ENCODE measurements around the gene GABRR3. TPM values are rescaled to one million over a fixed set of nuclear protein-coding genes. Genes with fewer than 3 reads are reported as not detected.

Gene GABRR3
- total RNA-seq = not detected

DNA sequence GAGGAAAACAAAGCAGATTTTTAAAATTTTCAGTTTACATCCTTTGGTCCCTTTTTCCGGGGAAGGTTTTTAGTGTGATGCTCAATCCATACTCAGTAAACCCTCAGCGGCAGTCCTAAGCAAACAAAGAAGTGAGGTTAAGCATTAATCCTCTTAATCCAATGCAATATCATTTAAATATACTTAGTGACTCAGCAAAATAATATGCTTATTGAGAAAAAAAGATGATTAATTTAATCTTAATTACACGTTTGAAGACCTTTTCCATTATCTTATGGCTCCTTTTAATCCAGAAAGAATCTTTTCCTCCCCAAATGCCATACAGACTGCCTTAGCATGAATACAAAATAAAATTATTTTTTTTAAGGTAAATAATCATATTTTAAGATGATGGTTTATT lies at the start of gene GABRR3:
Gene GABRR3 (minus strand): TSS at position 108 of the 400 bp plus-strand sequence. CDS start 328 bp downstream, outside the sequence.
- peaks cover 9% of the 10 kb centered on the region for H3K4me1 Mint-ChIP-seq (ENCODE audit: low read depth)
- peaks cover 21% of the 10 kb centered on the region for H3K27me3 Mint-ChIP-seq (ENCODE audit: low read depth)
- DNase-seq (no peak), ATAC-seq (no peak)
- ChIA-PET CTCF (no interaction called here), POLR2A (no interaction called here)
- no peaks in the 10 kb centered on the region for H3K36me3 Mint-ChIP-seq (ENCODE audit: low read depth)
- no peaks in the 10 kb centered on the region for H3K9me3 Mint-ChIP-seq (ENCODE audit: insufficient read depth)
- no peak within 1 kb of the TSS for H3K4me3 Mint-ChIP-seq
- no peak within 1 kb of the TSS for H3K27ac Mint-ChIP-seq

DNA sequence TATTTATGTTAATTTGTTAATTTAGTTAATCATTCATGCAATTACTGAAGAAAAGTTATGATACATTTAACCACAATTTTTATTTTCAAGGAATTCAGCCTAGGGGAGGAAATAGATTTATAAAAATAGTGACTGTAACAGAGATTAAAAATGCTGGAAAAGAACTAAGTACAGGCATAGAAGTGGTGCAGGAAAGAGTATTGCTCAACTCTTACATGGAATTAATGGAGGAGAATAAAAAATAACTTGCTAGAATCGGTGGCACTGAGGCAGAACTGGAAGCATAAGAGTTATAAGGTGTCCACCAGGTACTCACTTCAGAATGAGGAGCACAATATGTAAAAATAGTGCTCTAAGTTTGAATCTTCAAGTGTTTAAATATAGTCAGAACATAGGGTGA lies 38.4 kb upstream of the GABRR3 start:
- ATAC-seq = no peak

GRCh38 chr3:98070840-98071239 lies 35.7 kb upstream of the GABRR3 start:
- no peaks in the 10 kb centered on the region for H3K9me3 Mint-ChIP-seq (ENCODE audit: insufficient read depth)
- CTCF ChIA-PET = no interaction called here
- no peak for ATAC-seq
- H3K27ac Mint-ChIP-seq = no peak overlapping the region
- DNase-seq = no peak
- H3K27me3 Mint-ChIP-seq (ENCODE audit: low read depth) = peaks cover 9% of the 10 kb centered on the region
- POLR2A ChIA-PET = no interaction called here
- no peaks in the 10 kb centered on the region for H3K4me1 Mint-ChIP-seq (ENCODE audit: low read depth)
- no peaks in the 10 kb centered on the region for H3K36me3 Mint-ChIP-seq (ENCODE audit: low read depth)
- H3K4me3 Mint-ChIP-seq = no peak overlapping the region

More for the DNA sequence above, 38.4 kb upstream of the GABRR3 start:
- H3K4me1 Mint-ChIP-seq (ENCODE audit: low read depth) = no peaks in the 10 kb centered on the region
- no peak overlapping the region for H3K4me3 Mint-ChIP-seq
- no peaks in the 10 kb centered on the region for H3K36me3 Mint-ChIP-seq (ENCODE audit: low read depth)
- no peak for DNase-seq
- no peak overlapping the region for H3K27ac Mint-ChIP-seq
- H3K9me3 Mint-ChIP-seq (ENCODE audit: insufficient read depth) = no peaks in the 10 kb centered on the region
- ChIA-PET POLR2A (no interaction called here), CTCF (no interaction called here)
- H3K27me3 Mint-ChIP-seq (ENCODE audit: low read depth) = peaks cover 7% of the 10 kb centered on the region

GRCh38 chr3:98068824-98069223 lies 33.7 kb upstream of the GABRR3 start:
- DNase-seq (no peak), ATAC-seq (no peak)
- CTCF ChIA-PET = no interaction called here
- Mint-ChIP-seq H3K27me3 (ENCODE audit: low read depth) (peaks cover 13% of the 10 kb centered on the region), H3K36me3 (ENCODE audit: low read depth) (no peaks in the 10 kb centered on the region), H3K27ac (no peak overlapping the region), H3K4me1 (ENCODE audit: low read depth) (no peaks in the 10 kb centered on the region), H3K4me3 (no peak overlapping the region), H3K9me3 (ENCODE audit: insufficient read depth) (no peaks in the 10 kb centered on the region)
- POLR2A ChIA-PET = no interaction called here

DNA sequence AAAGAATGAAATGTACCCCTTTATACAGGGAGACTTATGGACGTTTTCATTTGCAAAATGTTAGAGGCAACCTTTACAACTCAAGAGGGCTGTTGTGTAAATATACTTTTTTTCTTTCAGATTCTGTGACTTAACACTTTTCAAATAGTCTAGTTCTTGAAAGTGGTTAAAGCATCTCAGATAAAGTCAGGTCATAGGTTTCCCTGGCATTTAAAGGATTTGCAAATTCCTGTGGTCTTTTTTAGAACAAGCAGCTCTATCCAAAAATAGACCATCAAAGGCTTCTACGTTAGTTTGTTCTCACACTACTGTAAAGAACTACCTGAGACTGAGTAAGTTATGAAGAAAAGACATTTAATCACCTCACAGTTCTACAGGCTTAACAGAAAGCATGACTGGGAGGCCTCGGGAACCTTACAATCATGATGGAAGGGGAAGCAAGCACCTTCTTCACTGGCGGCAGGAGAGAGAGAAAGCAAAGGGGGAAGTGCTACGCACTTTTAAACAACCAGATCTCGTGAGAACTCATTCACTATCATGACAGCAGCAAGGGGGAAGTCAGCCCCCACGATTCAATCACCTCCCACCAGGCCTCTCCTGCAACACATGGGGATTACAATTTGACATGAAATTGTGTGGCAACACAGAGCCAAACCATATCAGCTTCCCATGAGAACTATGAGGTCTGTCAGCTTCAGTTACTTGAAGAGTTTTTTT lies 23.3 kb upstream of the GABRR3 start:
- Mint-ChIP-seq H3K36me3 (ENCODE audit: low read depth) (no peaks in the 10 kb centered on the region), H3K4me1 (ENCODE audit: low read depth) (no peaks in the 10 kb centered on the region), H3K9me3 (ENCODE audit: insufficient read depth) (no peaks in the 10 kb centered on the region), H3K27ac (no peak overlapping the region), H3K4me3 (no peak overlapping the region), H3K27me3 (ENCODE audit: low read depth) (peaks cover 22% of the 10 kb centered on the region)
- ChIA-PET CTCF (no interaction called here), POLR2A (no interaction called here)
- no peak for ATAC-seq
- DNase-seq = no peak

GRCh38 chr3:98057631-98058030 lies 22.5 kb upstream of the GABRR3 start:
- POLR2A ChIA-PET = no interaction called here
- CTCF ChIA-PET = no interaction called here
- H3K9me3 Mint-ChIP-seq (ENCODE audit: insufficient read depth) = no peaks in the 10 kb centered on the region
- H3K4me1 Mint-ChIP-seq (ENCODE audit: low read depth) = no peaks in the 10 kb centered on the region
- DNase-seq = no peak
- H3K27me3 Mint-ChIP-seq (ENCODE audit: low read depth) = peaks cover 25% of the 10 kb centered on the region
- no peak overlapping the region for H3K4me3 Mint-ChIP-seq
- no peak overlapping the region for H3K27ac Mint-ChIP-seq
- no peak for ATAC-seq
- no peaks in the 10 kb centered on the region for H3K36me3 Mint-ChIP-seq (ENCODE audit: low read depth)

DNA sequence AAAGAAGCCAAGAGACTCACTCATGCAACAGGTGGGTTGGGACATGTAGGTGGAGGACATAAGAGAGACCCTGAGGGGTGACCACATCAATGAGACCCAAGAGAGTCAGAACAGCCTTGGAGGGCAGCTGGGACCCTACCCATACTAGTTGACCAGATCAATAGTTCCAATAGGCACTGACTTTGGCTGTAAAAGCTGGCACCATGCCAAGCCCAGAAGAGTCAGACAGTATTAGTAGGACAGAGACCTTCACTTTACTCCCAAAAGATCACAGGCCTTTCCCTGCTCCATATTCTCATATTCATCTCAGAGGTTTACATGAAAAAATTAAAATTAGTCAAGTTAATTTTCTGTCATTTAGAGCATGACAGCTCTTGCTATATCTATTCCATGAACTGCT lies 20.9 kb upstream of the GABRR3 start:
- POLR2A ChIA-PET = no interaction called here
- ATAC-seq = no peak

GRCh38 chr3:98049271-98049670 lies 14.2 kb upstream of the GABRR3 start:
- ChIA-PET POLR2A (no interaction called here), CTCF (interaction anchor here (0.7 kb wide), 1 partner anchor 183 kb away, joined by 3 read pairs; no protein-coding TSS in a partner anchor)
- no peak for DNase-seq
- no peak overlapping the region for H3K27ac Mint-ChIP-seq
- H3K4me3 Mint-ChIP-seq = no peak overlapping the region
- H3K4me1 Mint-ChIP-seq (ENCODE audit: low read depth) = no peaks in the 10 kb centered on the region
- peaks cover 22% of the 10 kb centered on the region for H3K27me3 Mint-ChIP-seq (ENCODE audit: low read depth)
- H3K36me3 Mint-ChIP-seq (ENCODE audit: low read depth) = no peaks in the 10 kb centered on the region
- no peak for ATAC-seq
- H3K9me3 Mint-ChIP-seq (ENCODE audit: insufficient read depth) = no peaks in the 10 kb centered on the region

More for the DNA sequence above, 20.9 kb upstream of the GABRR3 start:
- no peaks in the 10 kb centered on the region for H3K4me1 Mint-ChIP-seq (ENCODE audit: low read depth)
- no peak overlapping the region for H3K27ac Mint-ChIP-seq
- CTCF ChIA-PET = interaction anchor here (0.9 kb wide), 1 partner anchor 11 kb away, joined by 3 read pairs; no protein-coding TSS in a partner anchor
- H3K4me3 Mint-ChIP-seq = no peak overlapping the region
- H3K9me3 Mint-ChIP-seq (ENCODE audit: insufficient read depth) = no peaks in the 10 kb centered on the region
- no peak for DNase-seq
- peaks cover 28% of the 10 kb centered on the region for H3K27me3 Mint-ChIP-seq (ENCODE audit: low read depth)
- no peaks in the 10 kb centered on the region for H3K36me3 Mint-ChIP-seq (ENCODE audit: low read depth)

- Mint-ChIP-seq H3K4me3 (no peak overlapping the region), H3K36me3 (ENCODE audit: low read depth) (no peaks in the 10 kb centered on the region), H3K4me1 (ENCODE audit: low read depth) (no peaks in the 10 kb centered on the region), H3K27me3 (ENCODE audit: low read depth) (peaks cover 26% of the 10 kb centered on the region), H3K9me3 (ENCODE audit: insufficient read depth) (no peaks in the 10 kb centered on the region), H3K27ac (no peak overlapping the region)
- DNase-seq (no peak), ATAC-seq (no peak)
- CTCF ChIA-PET = interaction anchor here (0.7 kb wide), 1 partner anchor 182 kb away, joined by 3 read pairs; no protein-coding TSS in a partner anchor
- POLR2A ChIA-PET = no interaction called here
These were observed 13.5 kb upstream of the GABRR3 start for GRCh38 chr3:98048586-98048985.

DNA sequence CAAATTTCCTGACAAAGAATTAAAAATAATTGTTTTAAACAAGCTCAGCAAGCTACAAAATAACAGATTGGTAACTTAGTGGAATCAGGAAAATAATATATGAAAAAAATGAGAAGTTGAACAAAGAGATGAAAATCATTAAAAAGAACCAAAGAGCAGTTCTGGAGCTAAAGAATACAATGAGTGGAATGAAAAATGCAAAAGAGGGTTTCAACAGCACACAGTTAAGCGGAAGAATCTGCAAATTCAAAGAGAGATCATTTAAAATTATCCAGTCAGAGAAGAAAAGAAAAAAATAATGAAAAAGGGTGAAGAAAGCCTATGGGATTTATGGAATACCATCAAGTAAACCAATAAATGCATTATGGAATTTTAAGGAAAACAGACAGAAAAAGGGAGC lies 6.2 kb upstream of the GABRR3 start:
- peaks cover 33% of the 10 kb centered on the region for H3K27me3 Mint-ChIP-seq (ENCODE audit: low read depth)
- peaks cover 6% of the 10 kb centered on the region for H3K9me3 Mint-ChIP-seq (ENCODE audit: insufficient read depth)
- H3K27ac Mint-ChIP-seq = no peak overlapping the region
- no peak for DNase-seq
- CTCF ChIA-PET = interaction anchor here (1.9 to 5.5 kb wide), 7 partner anchors 19 to 776 kb away, joined by 8 to 50 read pairs (median 28); partner anchors contain the start of gene CPOX
- peaks cover 9% of the 10 kb centered on the region for H3K4me1 Mint-ChIP-seq (ENCODE audit: low read depth)
- ATAC-seq = no peak
- no peak overlapping the region for H3K4me3 Mint-ChIP-seq
- peaks cover 2% of the 10 kb centered on the region for H3K36me3 Mint-ChIP-seq (ENCODE audit: low read depth)
- POLR2A ChIA-PET = no interaction called here

GRCh38 chr3:98039322-98040024 lies 4.4 kb upstream of the GABRR3 start:
- ATAC-seq (peak; percentile 98), DNase-seq (peak; percentile 85)
- Mint-ChIP-seq H3K27me3 (ENCODE audit: low read depth) (peaks cover 34% of the 10 kb centered on the region), H3K9me3 (ENCODE audit: insufficient read depth) (peaks cover 6% of the 10 kb centered on the region), H3K4me1 (ENCODE audit: low read depth) (peaks cover 9% of the 10 kb centered on the region), H3K36me3 (ENCODE audit: low read depth) (peaks cover 2% of the 10 kb centered on the region), H3K4me3 (peak overlapping the region; percentile 73), H3K27ac (peak overlapping the region; percentile 79)
- ChIA-PET CTCF (interaction anchor here (0.6 to 5.5 kb wide), 32 partner anchors 8 to 1134 kb away, joined by 3 to 50 read pairs (median 4); partner anchors contain the start of genes CPOX, CRYBG3 and DCBLD2), POLR2A (no interaction called here)

GRCh38 chr3:98038876-98039275 lies 3.8 kb upstream of the GABRR3 start:
- Mint-ChIP-seq H3K27ac (peak overlapping the region; percentile 9), H3K4me1 (ENCODE audit: low read depth) (peaks cover 9% of the 10 kb centered on the region), H3K36me3 (ENCODE audit: low read depth) (peaks cover 2% of the 10 kb centered on the region), H3K4me3 (no peak overlapping the region), H3K9me3 (ENCODE audit: insufficient read depth) (peaks cover 6% of the 10 kb centered on the region), H3K27me3 (ENCODE audit: low read depth) (peaks cover 38% of the 10 kb centered on the region)
- ChIA-PET CTCF (interaction anchor here (0.6 to 5.5 kb wide), 29 partner anchors 8 to 1135 kb away, joined by 3 to 50 read pairs (median 5); partner anchors contain the start of genes CPOX, CRYBG3 and DCBLD2), POLR2A (no interaction called here)
- ATAC-seq = peak; percentile 5
- no peak for DNase-seq
